Measurements from ENCODE around the gene VASH1. TPM values are rescaled to one million over a fixed set of nuclear protein-coding genes. Genes with fewer than 3 reads are reported as not detected.

Gene VASH1
- total and polyA plus RNA-seq, 2 of the 13 experiments (the other 11 are each of a cell fraction or from before 2014, with no cell fraction given): 0.11 to 0.24 TPM

DNA sequence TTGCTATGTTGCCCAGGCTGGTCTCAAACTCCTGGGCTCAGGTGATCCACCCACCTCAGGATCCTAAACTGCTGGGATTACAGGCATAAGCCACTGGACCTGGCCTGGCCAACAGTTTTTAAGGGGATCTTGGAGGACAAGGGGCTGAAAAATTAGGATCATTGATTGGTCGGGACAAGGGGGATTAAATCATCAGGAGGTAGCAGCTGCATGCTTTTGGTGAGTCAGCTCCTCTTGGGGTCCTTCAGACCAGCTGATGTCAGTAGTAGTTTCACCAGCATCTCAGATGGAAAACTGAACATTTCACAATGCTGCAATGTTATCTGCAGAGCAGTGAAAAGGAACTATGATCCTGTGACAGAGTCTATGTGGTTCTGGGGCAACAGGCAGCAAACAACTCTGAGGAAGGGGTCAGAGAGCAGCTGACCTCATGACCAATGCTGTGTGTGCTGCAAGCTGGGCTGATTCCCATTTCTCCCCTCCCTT lies 71.3 kb downstream of the VASH1 start (continued):
- TF ChIP-seq, protein P1, sequence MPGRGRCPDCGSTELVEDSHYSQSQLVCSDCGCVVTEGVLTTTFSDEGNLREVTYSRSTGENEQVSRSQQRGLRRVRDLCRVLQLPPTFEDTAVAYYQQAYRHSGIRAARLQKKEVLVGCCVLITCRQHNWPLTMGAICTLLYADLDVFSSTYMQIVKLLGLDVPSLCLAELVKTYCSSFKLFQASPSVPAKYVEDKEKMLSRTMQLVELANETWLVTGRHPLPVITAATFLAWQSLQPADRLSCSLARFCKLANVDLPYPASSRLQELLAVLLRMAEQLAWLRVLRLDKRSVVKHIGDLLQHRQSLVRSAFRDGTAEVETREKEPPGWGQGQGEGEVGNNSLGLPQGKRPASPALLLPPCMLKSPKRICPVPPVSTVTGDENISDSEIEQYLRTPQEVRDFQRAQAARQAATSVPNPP (CRISPR knock-in tag; IDR thresholded peaks at IDR 0.05): no peak
- TF ChIP-seq, protein P2, sequence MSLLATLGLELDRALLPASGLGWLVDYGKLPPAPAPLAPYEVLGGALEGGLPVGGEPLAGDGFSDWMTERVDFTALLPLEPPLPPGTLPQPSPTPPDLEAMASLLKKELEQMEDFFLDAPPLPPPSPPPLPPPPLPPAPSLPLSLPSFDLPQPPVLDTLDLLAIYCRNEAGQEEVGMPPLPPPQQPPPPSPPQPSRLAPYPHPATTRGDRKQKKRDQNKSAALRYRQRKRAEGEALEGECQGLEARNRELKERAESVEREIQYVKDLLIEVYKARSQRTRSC (CRISPR knock-in tag; IDR thresholded peaks at IDR 0.05; ENCODE audit: low read depth): no peak
- TF ChIP-seq, protein P3, sequence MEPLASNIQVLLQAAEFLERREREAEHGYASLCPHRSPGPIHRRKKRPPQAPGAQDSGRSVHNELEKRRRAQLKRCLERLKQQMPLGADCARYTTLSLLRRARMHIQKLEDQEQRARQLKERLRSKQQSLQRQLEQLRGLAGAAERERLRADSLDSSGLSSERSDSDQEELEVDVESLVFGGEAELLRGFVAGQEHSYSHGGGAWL (CRISPR knock-in tag; IDR thresholded peaks at IDR 0.05): no peak
- TF ChIP-seq ATF7 (IDR thresholded peaks at IDR 0.05) (0 out of 2 replicates have a peak, but pooled peaks have one; percentile 4), ATF7 (CRISPR knock-in tag; IDR thresholded peaks at IDR 0.05) (no peak), ETV6 (CRISPR knock-in tag; conservative IDR thresholded peaks at IDR 0.05) (no peak), ZNF264 (CRISPR knock-in tag; IDR thresholded peaks at IDR 0.05) (0 out of 2 replicates have a peak, but pooled peaks have one; percentile 35), ZNF891 (CRISPR knock-in tag; IDR thresholded peaks at IDR 0.05) (no peak), THAP11 (CRISPR knock-in tag; IDR thresholded peaks at IDR 0.05) (peak; percentile 54), GTF2F1 (IDR thresholded peaks at IDR 0.05; ENCODE audit: low read length) (no peak), ARNT (IDR thresholded peaks at IDR 0.05) (no peak), NR2F2 (IDR thresholded peaks at IDR 0.05; ENCODE audit: borderline replicate concordance, low read depth) (peak; percentile 94), ZNF713 (CRISPR knock-in tag; IDR thresholded peaks at IDR 0.05) (no peak), ZNF878 (CRISPR knock-in tag; IDR thresholded peaks at IDR 0.05) (no peak), CHCHD3 (CRISPR knock-in tag; IDR thresholded peaks at IDR 0.05) (no peak), CC2D1A (CRISPR knock-in tag; IDR thresholded peaks at IDR 0.05) (no peak), CCAR2 (optimal IDR thresholded peaks at IDR 0.05; ENCODE audit: low read depth, low read length) (no peak), ZNF232 (CRISPR knock-in tag; IDR thresholded peaks at IDR 0.05; ENCODE audit: borderline replicate concordance) (peak; percentile 97)
- TF ChIP-seq, protein P4, sequence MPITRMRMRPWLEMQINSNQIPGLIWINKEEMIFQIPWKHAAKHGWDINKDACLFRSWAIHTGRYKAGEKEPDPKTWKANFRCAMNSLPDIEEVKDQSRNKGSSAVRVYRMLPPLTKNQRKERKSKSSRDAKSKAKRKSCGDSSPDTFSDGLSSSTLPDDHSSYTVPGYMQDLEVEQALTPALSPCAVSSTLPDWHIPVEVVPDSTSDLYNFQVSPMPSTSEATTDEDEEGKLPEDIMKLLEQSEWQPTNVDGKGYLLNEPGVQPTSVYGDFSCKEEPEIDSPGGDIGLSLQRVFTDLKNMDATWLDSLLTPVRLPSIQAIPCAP (CRISPR knock-in tag; IDR thresholded peaks at IDR 0.05; ENCODE audit: low read depth): no peak
- TF ChIP-seq, protein P5, sequence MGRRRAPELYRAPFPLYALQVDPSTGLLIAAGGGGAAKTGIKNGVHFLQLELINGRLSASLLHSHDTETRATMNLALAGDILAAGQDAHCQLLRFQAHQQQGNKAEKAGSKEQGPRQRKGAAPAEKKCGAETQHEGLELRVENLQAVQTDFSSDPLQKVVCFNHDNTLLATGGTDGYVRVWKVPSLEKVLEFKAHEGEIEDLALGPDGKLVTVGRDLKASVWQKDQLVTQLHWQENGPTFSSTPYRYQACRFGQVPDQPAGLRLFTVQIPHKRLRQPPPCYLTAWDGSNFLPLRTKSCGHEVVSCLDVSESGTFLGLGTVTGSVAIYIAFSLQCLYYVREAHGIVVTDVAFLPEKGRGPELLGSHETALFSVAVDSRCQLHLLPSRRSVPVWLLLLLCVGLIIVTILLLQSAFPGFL (CRISPR knock-in tag; IDR thresholded peaks at IDR 0.05): no peak
- TF ChIP-seq, protein P6, sequence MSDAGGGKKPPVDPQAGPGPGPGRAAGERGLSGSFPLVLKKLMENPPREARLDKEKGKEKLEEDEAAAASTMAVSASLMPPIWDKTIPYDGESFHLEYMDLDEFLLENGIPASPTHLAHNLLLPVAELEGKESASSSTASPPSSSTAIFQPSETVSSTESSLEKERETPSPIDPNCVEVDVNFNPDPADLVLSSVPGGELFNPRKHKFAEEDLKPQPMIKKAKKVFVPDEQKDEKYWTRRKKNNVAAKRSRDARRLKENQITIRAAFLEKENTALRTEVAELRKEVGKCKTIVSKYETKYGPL (CRISPR knock-in tag; IDR thresholded peaks at IDR 0.05): no peak
- TF ChIP-seq, protein P7, sequence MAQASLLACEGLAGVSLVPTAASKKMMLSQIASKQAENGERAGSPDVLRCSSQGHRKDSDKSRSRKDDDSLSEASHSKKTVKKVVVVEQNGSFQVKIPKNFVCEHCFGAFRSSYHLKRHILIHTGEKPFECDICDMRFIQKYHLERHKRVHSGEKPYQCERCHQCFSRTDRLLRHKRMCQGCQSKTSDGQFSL (CRISPR knock-in tag; IDR thresholded peaks at IDR 0.05): no peak
